Endothelial cell of umbilical vein (primary cell): ENCODE results near the gene TSPAN33. TPM values are rescaled to one million over a fixed set of nuclear protein-coding genes. Genes with fewer than 3 reads are reported as not detected.

Experiments
- BruUV-seq: library from RNA; stranded (reverse); fragments of 400-500 nt; replicated peaks from 2 replicates; lab custom pipeline; 2021; lab: Mats Ljungman, UMichigan
- CTCF ChIA-PET: fragments of 300-600, 350-600 bp; sonication (Branson Sonifier 250); formaldehyde crosslinking; loops from one replicate; lab custom pipeline; 2021; ENCODE audit warnings: antibody characterized with exemption, inconsistent platforms; lab: Charles Lee
- POLR2A ChIA-PET: fragments of 300-600, 350-600 bp; sonication (Branson Sonifier 250); formaldehyde crosslinking; loops from one replicate; lab custom pipeline; 2021; ENCODE audit warnings: antibody characterized with exemption, inconsistent platforms; lab: Charles Lee
- DNase-seq: peaks from one replicate; pipeline ENCODE4 v3.0.0-alpha.2; 2011; ENCODE audit warnings: low read depth, low spot score
- FAIRE-seq: peaks from 2 replicates; lab custom pipeline; 2011; peaks lifted over from hg19 to GRCh38; lab: Jason Lieb, UNC
- H2AFZ ChIP-seq: 2 replicates; pipeline ENCODE4 v1.6.0; 2012; ENCODE audit warnings: low read depth, low read length, control low read depth, inconsistent platforms
- H3K27ac ChIP-seq: 2 replicates; pipeline ENCODE4 v1.5.1; 2011; ENCODE audit warnings: low read depth, mild to moderate bottlenecking, control low read depth, low read length, moderate library complexity; ENCODE audit not compliant: insufficient read depth
- H3K27me3 ChIP-seq, 2 experiments: 2 replicates each; pipeline versions ENCODE4 v1.6.0 to v1.6.1; 2011; ENCODE audit warnings: low read length in 2 of 2, mixed read lengths in 1 of 2; ENCODE audit not compliant: control insufficient read depth in 2 of 2, insufficient read depth in 2 of 2
- H3K36me3 ChIP-seq, 2 experiments: 2 replicates in 1 of 2; 3 replicates in 1 of 2; pipeline ENCODE4 v1.5.1; 2011; ENCODE audit warnings: low read length in 2 of 2, mild to moderate bottlenecking in 1 of 2, moderate library complexity in 1 of 2; ENCODE audit not compliant: control insufficient read depth in 2 of 2, insufficient read depth in 2 of 2; ENCODE audit errors: extremely low read depth in 1 of 2
- H3K4me1 ChIP-seq: 3 replicates; pipeline ENCODE4 v1.5.1; 2011; ENCODE audit warnings: mild to moderate bottlenecking, low read length; ENCODE audit not compliant: control insufficient read depth, insufficient read depth; ENCODE audit errors: extremely low read depth
- H3K4me2 ChIP-seq: 2 replicates; pipeline ENCODE4 v1.6.1; 2011; ENCODE audit warnings: low read length, control low read depth, mixed read lengths; ENCODE audit not compliant: insufficient read depth
- H3K4me3 ChIP-seq, 3 experiments: fragments of 200-600 bp in 1 of 3; sonication (generic), shearing (Covaris generic) in 1 of 3; replicated peaks in 1 of 3; 2 replicates each; pipeline ENCODE4 v1.5.1; 2011 to 2016; ENCODE audit warnings: control low read depth in 3 of 3, low read length in 3 of 3, mild to moderate bottlenecking in 2 of 3, inconsistent platforms in 1 of 3, low read depth in 1 of 3, moderate library complexity in 1 of 3; ENCODE audit not compliant: insufficient read depth in 1 of 3
- H3K79me2 ChIP-seq: 2 replicates; pipeline ENCODE4 v1.6.0; 2012; ENCODE audit warnings: low read length, inconsistent platforms; ENCODE audit not compliant: control insufficient read depth, insufficient read depth
- H3K9ac ChIP-seq: replicated peaks from 2 replicates; pipeline ENCODE3; 2011; ENCODE audit warnings: low read length, control low read depth; ENCODE audit not compliant: insufficient read depth; ENCODE audit errors: extremely low read depth
- H3K9me1 ChIP-seq: replicated peaks from 3 replicates; pipeline ENCODE4 v1.6.0; 2011; ENCODE audit warnings: mild to moderate bottlenecking, low read length; ENCODE audit not compliant: control insufficient read depth, insufficient read depth; ENCODE audit errors: extremely low read depth
- H3K9me3 ChIP-seq: replicated peaks from 2 replicates; pipeline ENCODE4 v1.5.1; 2012; ENCODE audit warnings: low read length, inconsistent platforms; ENCODE audit not compliant: control insufficient read depth, insufficient read depth
- H4K20me1 ChIP-seq: replicated peaks from 2 replicates; pipeline ENCODE3; 2011; ENCODE audit warnings: mild to moderate bottlenecking, low read length; ENCODE audit not compliant: control insufficient read depth, insufficient read depth; ENCODE audit errors: extremely low read depth
- CTCF ChIP-seq, 2 donors: IDR thresholded peaks; 1 replicate in 1 of 2; 2 replicates in 1 of 2; pipeline ENCODE4 v1.5.1; 2011; ENCODE audit warnings: low read length in 2 of 2, mild to moderate bottlenecking in 2 of 2, moderate library complexity in 2 of 2, control low read depth in 1 of 2, inconsistent platforms in 1 of 2, low read depth in 1 of 2; ENCODE audit not compliant: insufficient read depth in 1 of 2; ENCODE audit errors: extremely low read depth in 1 of 2
- EZH2 ChIP-seq: IDR thresholded peaks from 2 replicates; pipeline ENCODE4 v1.6.1; 2012; ENCODE audit warnings: borderline replicate concordance, low read depth, mild to moderate bottlenecking, moderate library complexity, low read length, inconsistent platforms; ENCODE audit not compliant: severe bottlenecking
- FOS ChIP-seq: IDR thresholded peaks from 2 replicates; pipeline ENCODE4 v1.6.1; 2011; ENCODE audit warnings: mild to moderate bottlenecking, low read length, moderate library complexity, borderline replicate concordance; ENCODE audit not compliant: insufficient read depth
- GATA2 ChIP-seq: IDR thresholded peaks from 2 replicates; pipeline ENCODE4 v1.7.0; 2011; ENCODE audit warnings: low read depth, mild to moderate bottlenecking, moderate library complexity, mixed read lengths, low read length; ENCODE audit not compliant: insufficient read length, insufficient read depth
- JUN ChIP-seq: IDR thresholded peaks from 2 replicates; pipeline ENCODE4 v1.6.1; 2011; ENCODE audit warnings: borderline replicate concordance, low read depth; ENCODE audit not compliant: insufficient read length, insufficient read depth
- MYC ChIP-seq: IDR thresholded peaks from one replicate; pipeline ENCODE4 v1.6.1; 2011; ENCODE audit warnings: mild to moderate bottlenecking, low read depth, low read length
- POLR2A ChIP-seq: IDR thresholded peaks from 2 replicates; pipeline ENCODE4 v1.6.1; 2012; ENCODE audit warnings: low read depth, mild to moderate bottlenecking, control low read depth, low read length
- POLR2AphosphoS5 ChIP-seq: IDR thresholded peaks from 2 replicates; pipeline ENCODE4 v1.6.1; 2012; ENCODE audit warnings: low read depth, mild to moderate bottlenecking, control low read depth, low read length, moderate library complexity; ENCODE audit not compliant: insufficient read depth
- dilution Hi-C: fragments of 300-500 bp; cut with MboI; formaldehyde crosslinking; loops from one replicate; pipeline ENCODE4 v1.15.0; 2019; ENCODE audit warnings: low sequenced_read_pairs; ENCODE audit not compliant: extremely low pct_ligation_motif_present
- intact Hi-C: fragments of 100-400 bp; cut with micrococcal nuclease; formaldehyde crosslinking; loops from one replicate; pipeline ENCODE4 v1.10.0; 2022
- polyA plus RNA-seq, 4 experiments: library from polyadenylated mRNA; depleted of rRNA in 3 of 4; stranded (reverse) in 3 of 4; unstranded in 1 of 4; fragments of >200 nt; gene quantifications; 2 replicates each; pipeline versions ENCODE4 v1.2.1 to v1.2.3, GENCODE V29; 2011 to 2012; ENCODE audit warnings: missing spikeins in 1 of 4
- total RNA-seq: library from RNA; stranded (reverse); gene quantifications from 2 replicates; pipeline ENCODE4 v1.2.3, GENCODE V29; 2021
- TF ChIP-seq, protein P1 (sequence below): IDR thresholded peaks from 2 replicates; pipeline ENCODE4 v1.6.1; 2011; ENCODE audit not compliant: insufficient read depth, insufficient read length

Gene TSPAN33
- total and polyA plus RNA-seq, 2 donors (not counting 3 experiments of a cell fraction or from before 2014, with no cell fraction given) = 0.21 TPM; not detected in 1

DNA sequence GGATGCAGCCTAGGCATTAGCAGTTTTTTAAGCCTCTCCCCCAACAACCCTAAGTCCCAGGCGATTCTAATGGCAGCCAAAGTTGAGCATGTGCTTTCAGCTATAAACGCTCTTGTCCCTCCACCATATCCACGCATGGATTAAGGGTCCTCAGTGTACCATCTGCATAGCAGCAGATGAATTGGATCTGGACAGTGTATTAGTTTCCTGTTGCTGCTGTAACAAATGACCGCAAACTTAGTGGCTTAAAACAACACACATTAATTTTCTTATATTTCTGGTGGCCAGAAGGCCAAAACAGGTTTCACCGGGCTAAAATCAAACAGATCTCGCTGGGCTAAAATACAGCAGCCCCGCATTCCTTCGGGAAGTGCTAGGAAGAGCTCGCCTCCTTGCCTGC, 13.1 kb downstream of the TSPAN33 start:
- no peak for FAIRE-seq
- intact Hi-C loops = no loop called here
- CTCF ChIA-PET = interaction anchor here (1.6 kb wide), 1 partner anchor 53 kb away, joined by 4 read pairs; no protein-coding TSS in a partner anchor

More for the DNA sequence above, 13.1 kb downstream of the TSPAN33 start:
- Histone ChIP-seq H2AFZ (no peak overlapping the region), H3K4me3 (no peak overlapping the region), H3K27me3 (peaks cover 11 to 15% of the 10 kb centered on the region in 2 experiments), H3K4me2 (no peak overlapping the region), H4K20me1 (no peaks in the 10 kb centered on the region), H3K9ac (no peak overlapping the region), H3K79me2 (no peaks in the 10 kb centered on the region), H3K36me3 (no peaks in the 10 kb centered on the region), H3K4me1 (no peaks in the 10 kb centered on the region), H3K9me1 (no peaks in the 10 kb centered on the region), H3K27ac (no peak overlapping the region), H3K9me3 (no peaks in the 10 kb centered on the region)
- POLR2A ChIA-PET = no interaction called here
- no peak for TF ChIP-seq JUN
- TF ChIP-seq, protein P1, sequence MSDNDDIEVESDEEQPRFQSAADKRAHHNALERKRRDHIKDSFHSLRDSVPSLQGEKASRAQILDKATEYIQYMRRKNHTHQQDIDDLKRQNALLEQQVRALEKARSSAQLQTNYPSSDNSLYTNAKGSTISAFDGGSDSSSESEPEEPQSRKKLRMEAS = no peak
- TF ChIP-seq FOS = no peak
- no peak for TF ChIP-seq CTCF (IDR thresholded peaks at IDR 0.05; ENCODE audit: extremely low read depth in 1 of 2, insufficient read depth in 1 of 2, low read depth in 1 of 2, low read length in 2 of 2)
- TF ChIP-seq GATA2 = no peak
- TF ChIP-seq MYC = no peak
- TF ChIP-seq EZH2 = no peak
- no peak for TF ChIP-seq POLR2A
- TF ChIP-seq POLR2AphosphoS5 = no peak
- no peak for DNase-seq
- no TSS peak for BruUV-seq
- dilution Hi-C loops = no loop called here
